GM18861 (cell line): Measurements from ENCODE around the gene OTOP3.
"Not testable (repeated sequence)": the region's sequence is repeated elsewhere in the genome, so short reads cannot be mapped to it uniquely, and the experiment has no call there.

Experiments
- ATAC-seq: cut with Tn5 transposase; IDR thresholded peaks from one replicate; pipeline ENCODE4 v1.9.1; 2021; ENCODE audit not compliant: unreplicated experiment

The OTOP3 gene

DNA sequence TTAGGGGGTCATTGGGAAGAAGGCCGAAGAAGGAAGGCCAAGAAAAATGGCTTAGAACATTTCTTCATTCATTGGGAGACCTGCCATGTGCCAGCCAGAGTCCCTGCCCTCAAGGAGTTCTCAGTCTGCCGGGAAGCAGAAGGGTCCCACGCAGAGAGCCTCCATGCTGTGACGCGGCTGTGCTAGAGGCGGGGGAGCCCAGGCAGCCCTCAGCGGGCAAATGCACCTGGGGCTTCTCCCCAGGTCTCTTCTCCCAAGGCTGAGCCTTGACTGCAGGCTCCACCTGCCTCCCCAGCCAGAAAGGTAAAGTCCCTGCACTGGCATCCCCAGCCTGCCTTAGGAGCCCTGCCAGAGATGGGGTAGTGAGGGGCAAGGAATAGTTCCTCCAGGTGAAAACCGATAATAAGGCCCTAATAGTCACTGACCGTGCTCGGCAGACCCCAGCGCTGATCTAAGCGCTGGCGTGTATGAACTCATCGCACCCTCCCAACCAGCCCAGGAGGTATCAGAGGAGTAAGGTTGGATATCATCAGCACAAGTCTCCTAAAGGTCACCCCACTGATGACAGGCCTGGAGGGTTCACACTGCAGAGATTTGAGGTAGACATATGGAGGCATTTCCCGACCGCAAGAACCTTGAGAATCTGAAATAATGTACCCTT, 45.8 kb downstream of the OTOP3 start:
- ATAC-seq: no peak

DNA sequence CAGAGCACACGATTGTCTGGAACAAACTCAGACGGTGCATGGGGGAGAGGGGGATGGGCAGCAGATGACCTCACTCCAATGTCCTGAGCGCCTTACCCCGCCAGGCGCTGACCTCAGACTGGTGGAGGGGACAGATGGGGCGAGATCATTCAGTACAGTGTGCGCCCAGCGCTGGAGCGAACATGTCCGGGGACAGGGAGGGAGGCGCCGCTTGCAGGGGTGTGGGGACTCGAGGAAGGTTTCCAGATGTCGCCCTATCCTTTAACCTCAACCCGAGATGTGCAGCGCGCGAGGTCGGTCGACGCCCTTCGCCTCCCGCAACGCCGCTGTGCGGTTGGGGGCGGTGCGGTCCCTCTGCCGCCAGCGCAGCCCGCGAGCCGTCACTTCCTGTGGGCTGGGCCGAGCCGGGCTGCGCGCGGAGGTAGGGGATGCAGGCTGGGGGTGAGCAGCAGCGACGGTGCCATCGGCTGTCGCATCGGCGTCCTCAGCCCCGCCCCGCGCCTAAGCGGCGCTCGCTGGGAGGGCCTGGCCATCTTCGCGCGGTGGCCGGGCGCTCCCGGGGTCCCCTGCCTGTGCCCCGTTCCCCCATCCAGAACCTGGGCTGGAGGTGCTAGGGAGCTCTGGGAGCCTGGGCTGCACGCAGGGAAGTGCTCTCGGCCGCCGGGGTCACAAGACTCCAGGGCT, 46.4 kb downstream of the OTOP3 start:
- ATAC-seq: no peak

DNA sequence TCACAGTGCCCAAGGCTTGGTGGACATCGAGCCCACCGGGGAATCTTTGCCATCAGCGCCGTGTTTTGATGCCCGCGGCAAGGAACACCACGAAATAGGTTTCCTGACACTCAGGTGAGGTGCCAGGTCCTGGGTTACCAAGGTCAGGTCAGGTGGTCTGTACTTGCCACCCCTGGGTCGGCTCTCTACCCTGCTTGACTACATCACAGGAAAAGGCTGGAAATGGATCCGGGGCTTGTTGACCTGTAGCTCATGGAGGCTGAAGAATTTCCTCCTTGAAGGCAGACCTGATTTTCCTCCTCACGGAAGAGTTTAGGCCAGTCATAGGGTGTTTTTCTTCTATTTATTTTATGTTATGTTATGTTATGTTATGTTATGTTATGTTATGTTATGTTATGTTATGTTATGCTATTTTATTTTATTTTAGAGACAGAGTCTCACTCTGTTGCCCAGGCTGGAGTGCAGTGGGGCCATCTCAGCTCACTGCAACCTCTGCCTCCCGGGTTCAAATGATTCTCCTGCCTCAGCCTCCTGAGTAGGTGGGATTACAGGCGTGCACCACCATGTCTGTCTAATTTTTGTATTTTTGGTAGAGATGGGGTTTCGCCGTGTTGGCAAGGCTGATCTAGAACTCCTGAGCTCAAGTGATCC, 47.1 kb downstream of the OTOP3 start:
- ATAC-seq: not testable (repeated sequence)

DNA sequence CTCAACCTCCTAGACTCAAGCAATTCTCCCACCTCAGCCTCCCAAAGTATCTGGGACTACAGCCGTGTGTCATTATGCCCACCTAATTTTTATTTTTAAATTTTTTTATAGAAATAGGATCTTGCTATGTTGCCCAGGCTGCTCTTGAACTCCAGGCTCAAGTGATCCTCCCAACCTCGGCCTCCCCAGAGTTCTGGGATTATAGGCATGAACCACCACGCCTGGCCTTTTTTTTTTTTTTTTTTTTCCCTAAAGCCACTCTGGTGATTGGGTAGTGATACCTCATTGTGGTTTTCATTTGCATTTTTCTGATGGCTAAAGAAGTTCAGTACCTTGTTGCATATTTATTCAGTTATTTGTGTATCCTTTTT, 50.5 kb downstream of the OTOP3 start:
- ATAC-seq: no peak

DNA sequence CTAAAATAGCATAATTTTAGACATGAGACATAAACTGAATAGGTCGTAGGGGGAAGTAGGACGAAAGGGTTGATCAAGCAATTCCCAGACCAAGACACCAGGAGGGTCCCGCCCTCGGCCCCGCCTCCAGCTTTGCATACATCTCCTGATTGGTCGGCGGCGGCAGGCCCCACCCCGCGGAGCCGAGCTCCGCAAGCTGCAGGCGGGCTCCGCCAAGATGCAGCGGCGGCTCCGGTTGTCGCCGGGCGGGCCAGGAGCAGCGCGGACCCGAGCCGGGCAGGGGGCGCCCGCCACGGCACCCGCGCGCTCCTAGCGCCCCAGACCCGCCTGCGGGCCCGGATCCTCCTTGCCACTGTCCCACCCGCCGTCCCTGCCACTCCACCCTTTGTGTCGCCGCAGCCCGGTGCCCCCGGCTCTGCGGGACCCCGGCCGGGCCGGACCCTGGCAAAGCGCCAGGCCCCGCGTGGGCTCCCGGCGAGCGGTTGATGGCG, 51.8 kb downstream of the OTOP3 start, which contains the start of gene CDR2L:
CDR2L (plus strand) TSS at position 215 of the 491 bp plus-strand sequence. CDS start 412 bp downstream, outside the sequence.
- peak; percentile 82 for ATAC-seq

DNA sequence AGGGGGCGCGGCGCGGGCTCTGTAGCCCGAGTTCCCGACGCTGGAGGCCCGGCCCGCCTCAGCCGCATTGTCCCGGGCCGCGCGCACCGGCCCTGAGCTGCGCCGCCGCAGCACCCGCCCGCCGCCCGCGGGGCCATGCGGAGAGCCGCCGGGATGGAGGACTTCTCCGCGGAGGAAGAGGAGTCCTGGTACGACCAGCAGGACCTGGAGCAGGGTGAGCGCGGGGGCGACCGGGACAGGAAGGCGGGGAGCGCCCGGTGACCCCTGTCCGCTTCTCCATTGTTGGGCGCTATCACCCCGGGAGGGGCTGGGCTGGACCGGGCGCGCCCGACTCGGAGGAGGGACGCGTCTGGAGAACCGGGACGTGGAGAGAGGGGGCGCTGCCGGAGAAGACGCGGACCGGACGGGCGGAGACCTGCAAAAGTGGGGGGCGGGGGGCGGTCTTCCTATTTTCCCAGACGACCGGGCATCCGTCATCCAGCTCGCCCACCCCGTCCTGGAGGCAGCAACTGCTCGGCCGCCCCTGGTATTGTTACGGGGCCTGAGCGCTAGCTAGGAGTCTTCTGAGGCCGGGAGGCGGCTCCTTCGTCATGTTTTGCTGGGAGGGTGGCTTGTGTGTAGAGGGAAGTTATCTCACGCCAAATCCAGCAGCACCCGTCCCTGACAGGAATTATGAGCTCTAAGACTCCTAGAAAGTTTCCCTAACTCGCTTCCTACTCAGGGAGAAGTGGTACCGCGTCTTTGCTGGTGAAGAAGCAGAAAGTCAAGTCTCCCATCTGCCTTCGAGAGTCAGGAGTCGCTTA, 52.4 kb downstream of the OTOP3 start:
- ATAC-seq: no peak

DNA sequence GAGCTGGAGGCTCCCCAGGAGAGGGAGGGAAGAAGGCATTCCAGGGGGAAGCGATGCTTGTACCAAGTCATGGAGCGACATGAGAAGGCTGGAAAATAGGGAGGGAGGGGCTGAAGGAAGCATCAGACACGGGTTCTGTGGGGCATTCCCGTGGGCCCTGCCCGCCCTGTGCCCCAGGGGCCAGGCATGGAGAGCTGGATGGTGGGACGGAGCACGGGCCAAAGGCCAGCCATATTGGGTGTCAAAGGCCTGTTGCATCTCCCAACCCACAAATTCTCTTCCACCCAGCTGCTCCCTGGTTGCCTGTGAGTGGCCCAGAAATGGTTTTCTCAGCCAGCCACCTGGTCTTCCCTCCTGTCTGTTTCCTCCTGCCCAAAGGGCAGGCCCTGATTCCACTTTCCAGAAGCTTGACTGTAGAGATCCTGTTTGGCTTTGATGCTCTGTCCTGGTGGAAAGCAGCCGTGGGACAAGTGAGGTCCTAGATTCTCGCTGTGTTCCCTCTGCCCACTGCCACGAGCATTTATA, 54.9 kb downstream of the OTOP3 start:
- ATAC-seq: no peak

DNA sequence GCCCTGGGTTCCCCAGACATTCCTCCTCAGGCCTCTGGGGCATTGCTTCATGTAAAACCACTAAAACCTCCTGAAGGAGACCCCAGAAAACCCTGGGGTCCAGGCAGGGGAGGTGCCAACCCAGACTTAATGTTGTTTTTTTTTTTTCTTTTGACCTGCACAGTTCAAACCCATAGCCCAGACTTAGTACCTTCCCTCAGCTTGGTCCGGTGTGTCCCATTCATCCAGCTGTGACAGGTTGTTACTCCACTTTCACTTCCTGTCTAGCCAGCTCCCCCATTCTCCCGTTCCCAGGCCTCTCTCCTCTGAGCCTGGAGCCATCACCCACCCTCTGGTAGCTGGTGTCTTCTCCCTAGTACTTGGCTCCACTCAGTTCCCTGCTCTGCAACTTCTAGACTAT, 56.5 kb downstream of the OTOP3 start:
- ATAC-seq: no peak

DNA sequence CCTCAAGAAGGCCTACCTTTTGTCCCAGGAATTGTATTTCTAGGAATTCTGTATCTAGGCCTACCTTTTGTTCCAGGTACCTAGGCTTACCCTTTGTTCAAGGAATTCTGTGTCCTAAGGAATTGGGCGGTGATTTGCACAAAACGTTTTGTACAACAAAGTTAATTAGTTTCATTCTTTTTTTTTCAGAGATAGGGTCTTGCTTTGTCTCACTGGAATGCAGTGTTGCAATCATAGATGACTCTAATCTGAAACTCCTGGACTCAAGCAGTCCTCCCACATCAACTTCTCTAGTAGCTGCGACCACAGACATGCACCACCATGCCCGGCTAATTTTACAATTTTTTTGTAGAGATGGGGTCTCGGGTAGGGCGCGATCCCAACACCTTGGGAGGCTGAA, 58.7 kb downstream of the OTOP3 start:
- ATAC-seq: no peak

DNA sequence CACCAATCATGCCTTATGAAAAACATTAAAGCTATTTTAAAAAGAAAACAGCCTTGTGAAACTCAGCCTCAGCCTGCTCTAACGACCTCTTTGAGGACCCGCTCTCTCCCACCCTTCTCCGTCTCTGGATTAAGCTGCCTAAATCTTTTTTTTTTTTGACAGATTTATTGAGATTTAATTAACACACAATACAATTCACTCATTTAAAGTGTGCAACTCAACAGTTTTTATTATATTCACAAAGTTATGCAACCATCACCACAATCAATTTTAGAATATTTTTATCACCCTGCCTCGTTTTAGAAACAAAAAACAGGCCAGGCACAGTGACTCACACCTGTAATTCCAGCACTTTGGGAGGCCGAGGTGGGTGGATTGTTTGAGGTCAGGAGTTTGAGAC, 60.1 kb downstream of the OTOP3 start:
- ATAC-seq: no peak

DNA sequence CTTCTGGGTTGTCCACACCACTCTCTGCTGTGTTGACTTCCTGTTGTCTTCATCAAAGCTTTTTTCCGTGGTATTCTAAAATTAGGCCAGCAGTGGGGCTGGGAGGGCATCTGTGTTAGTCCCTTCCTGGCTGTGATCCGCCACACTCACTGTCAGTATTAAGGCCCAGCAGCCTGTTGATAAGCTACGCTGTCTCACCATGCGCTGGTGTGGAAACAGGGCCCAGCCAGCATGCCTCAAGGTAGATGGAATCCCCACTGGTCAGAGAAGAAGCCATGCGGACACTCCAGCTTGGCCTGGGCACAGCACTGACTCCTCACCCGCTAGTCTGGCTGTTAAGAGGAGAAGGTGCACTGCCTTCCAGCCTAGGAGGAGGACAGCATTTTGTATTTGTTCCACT, 63.1 kb downstream of the OTOP3 start:
- ATAC-seq: no peak

DNA sequence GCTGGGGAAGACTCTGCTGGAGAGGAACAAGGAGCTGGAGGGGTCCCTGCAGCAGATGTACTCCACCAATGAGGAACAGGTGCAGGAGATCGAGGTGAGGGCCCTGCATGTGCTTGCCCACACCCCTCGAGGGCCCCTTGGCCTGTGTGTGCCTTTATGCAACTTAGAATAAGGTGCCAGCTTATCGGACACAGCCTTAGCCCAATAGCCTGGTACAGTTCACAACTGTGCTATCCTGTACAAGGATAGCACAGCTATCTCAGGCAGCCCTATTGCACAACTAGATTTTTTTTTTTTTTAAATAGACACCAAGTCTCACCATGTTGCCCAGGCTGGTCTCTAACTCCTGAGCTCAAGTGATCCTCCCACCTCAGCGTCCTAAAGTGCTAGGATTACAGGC, 63.8 kb downstream of the OTOP3 start:
- ATAC-seq: no peak
